ENCODE results near the gene PLA2G2C. TPM values are rescaled to one million over a fixed set of nuclear protein-coding genes. Genes with fewer than 3 reads are reported as not detected.
"Not testable (repeated sequence)": the region's sequence is repeated elsewhere in the genome, so short reads cannot be mapped to it uniquely, and the experiment has no call there.

The PLA2G2C gene
- total RNA-seq, 1 donor from 2014 or later = not detected

- ChIA-PET POLR2A (no interaction called here), CTCF (no interaction called here)
- Mint-ChIP-seq H3K9me3 (no peaks in the 10 kb centered on the region), H3K27ac (no peak overlapping the region), H3K27me3 (peaks cover 49% of the 10 kb centered on the region), H3K36me3 (ENCODE audit: low read depth) (no peaks in the 10 kb centered on the region), H3K4me1 (no peaks in the 10 kb centered on the region), H3K4me3 (no peak overlapping the region)
- ATAC-seq (ENCODE audit: low read depth) (no peak), DNase-seq (no peak)
- TF ChIP-seq CTCF (IDR thresholded peaks at IDR 0.05) = no peak
- intact Hi-C loops (cut with micrococcal nuclease) = no loop called here
These were observed 36.8 kb upstream of the PLA2G2C start for GRCh38 chr1:20223106-20223505.

- ATAC-seq (ENCODE audit: low read depth) (no peak), DNase-seq (no peak)
- H3K9me3 Mint-ChIP-seq = peaks cover 5% of the 10 kb centered on the region
- no peaks in the 10 kb centered on the region for H3K36me3 Mint-ChIP-seq (ENCODE audit: low read depth)
- H3K27ac Mint-ChIP-seq = no peak overlapping the region
- POLR2A ChIA-PET = no interaction called here
- intact Hi-C loops (cut with micrococcal nuclease) = no loop called here
- no peak overlapping the region for H3K4me3 Mint-ChIP-seq
- H3K4me1 Mint-ChIP-seq = no peaks in the 10 kb centered on the region
- CTCF ChIA-PET = interaction anchor here (0.7 to 2.1 kb wide), 2 partner anchors 25 to 267 kb away, joined by 3 to 4 read pairs; no protein-coding TSS in a partner anchor
- TF ChIP-seq CTCF (IDR thresholded peaks at IDR 0.05) = no peak
- H3K27me3 Mint-ChIP-seq = peaks cover 33% of the 10 kb centered on the region
These were observed 33.7 kb upstream of the PLA2G2C start for GRCh38 chr1:20220036-20220435.

- H3K4me1 Mint-ChIP-seq; H3K9me3 Mint-ChIP-seq; ATAC-seq (ENCODE audit: low read depth); H3K36me3 Mint-ChIP-seq (ENCODE audit: low read depth); H3K27ac Mint-ChIP-seq; DNase-seq; POLR2A ChIA-PET; H3K4me3 Mint-ChIP-seq: not testable (repeated sequence)
- CTCF ChIA-PET = interaction anchor here (2.1 kb wide), 1 partner anchor 24 kb away, joined by 4 read pairs; no protein-coding TSS in a partner anchor
- peaks cover 26% of the 10 kb centered on the region for H3K27me3 Mint-ChIP-seq
- intact Hi-C loops (cut with micrococcal nuclease) = loop anchor here (10.0 kb wide), 1 partner anchor 976 kb away; no protein-coding TSS in a partner anchor
These were observed 32.7 kb upstream of the PLA2G2C start for GRCh38 chr1:20219053-20219452.

GRCh38 chr1:20216574-20216973 is 30.3 kb upstream of the PLA2G2C start:
- CTCF ChIA-PET = interaction anchor here (1.1 to 6.6 kb wide), 4 partner anchors 43 to 309 kb away, joined by 3 to 56 read pairs (median 4); no protein-coding TSS in a partner anchor
- POLR2A ChIA-PET = interaction anchor here (0.6 kb wide), 1 partner anchor 267 kb away, joined by 5 read pairs; no protein-coding TSS in a partner anchor
- no peaks in the 10 kb centered on the region for H3K36me3 Mint-ChIP-seq (ENCODE audit: low read depth)
- peaks cover 13% of the 10 kb centered on the region for H3K27me3 Mint-ChIP-seq
- no peak for DNase-seq
- no peak for TF ChIP-seq CTCF (IDR thresholded peaks at IDR 0.05)
- intact Hi-C loops (cut with micrococcal nuclease) = loop anchor here (10.0 kb wide), 1 partner anchor 978 kb away; no protein-coding TSS in a partner anchor
- peak; percentile 50 for ATAC-seq (ENCODE audit: low read depth)
- H3K4me1 Mint-ChIP-seq = peaks cover 14% of the 10 kb centered on the region
- peaks cover 5% of the 10 kb centered on the region for H3K9me3 Mint-ChIP-seq
- no peak overlapping the region for H3K4me3 Mint-ChIP-seq
- no peak overlapping the region for H3K27ac Mint-ChIP-seq

GRCh38 chr1:20215716-20216115 is 29.4 kb upstream of the PLA2G2C start:
- intact Hi-C loops (cut with micrococcal nuclease) = loop anchor here (10.0 kb wide), 1 partner anchor 979 kb away; no protein-coding TSS in a partner anchor
- TF ChIP-seq CTCF (IDR thresholded peaks at IDR 0.05) = no peak
- no peak for ATAC-seq (ENCODE audit: low read depth)
- Mint-ChIP-seq H3K27me3 (peaks cover 13% of the 10 kb centered on the region), H3K4me1 (peaks cover 14% of the 10 kb centered on the region), H3K4me3 (no peak overlapping the region), H3K36me3 (ENCODE audit: low read depth) (no peaks in the 10 kb centered on the region), H3K9me3 (peaks cover 5% of the 10 kb centered on the region), H3K27ac (no peak overlapping the region)
- no peak for DNase-seq
- CTCF ChIA-PET = interaction anchor here (1.4 to 6.6 kb wide), 3 partner anchors 42 to 279 kb away, joined by 3 to 56 read pairs (median 4); no protein-coding TSS in a partner anchor
- POLR2A ChIA-PET = no interaction called here

Data from activated B cell treated with CpG ODN at 0.5 μM for 24 hours (primary cell).